Measurements from ENCODE around the gene TACR1. TPM values are rescaled to one million over a fixed set of nuclear protein-coding genes. Genes with fewer than 3 reads are reported as not detected.

Gene TACR1
- total and polyA plus RNA-seq, 2 donors (not counting 1 experiment from before 2014, with no cell fraction given) = 0.01 to 0.05 TPM

DNA sequence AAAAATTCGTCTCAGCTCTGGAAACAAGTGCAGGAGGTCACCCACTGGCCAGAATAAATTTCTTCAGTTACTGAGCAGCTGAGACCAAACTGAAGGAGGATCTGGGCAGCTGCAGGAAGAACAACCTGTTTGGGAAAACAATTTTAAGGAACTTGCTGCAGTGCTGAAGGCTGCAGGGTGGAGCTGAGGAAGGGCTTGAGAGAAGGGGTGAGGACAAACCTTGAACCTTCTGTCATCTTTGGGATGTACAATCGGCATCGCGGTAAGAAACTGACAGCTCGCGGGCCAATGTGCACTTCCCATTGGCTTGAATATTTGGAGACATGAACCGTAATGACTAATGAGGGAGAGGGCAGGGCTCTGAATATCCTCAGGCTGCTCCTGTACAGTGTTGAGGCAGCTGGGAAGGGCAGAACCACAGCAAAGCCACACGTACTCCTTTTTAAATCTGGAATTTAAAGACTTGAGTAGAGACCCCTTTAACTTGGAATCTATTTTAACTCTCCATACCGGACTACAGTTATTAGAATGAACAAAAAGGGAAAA lies 90.3 kb downstream of the TACR1 start:
- ATAC-seq (ENCODE audit: low read depth) (no peak), DNase-seq (no peak)
- H3K27ac Mint-ChIP-seq = no peak overlapping the region
- H3K27me3 ChIP-seq (replicated peaks in 1 of 4; ENCODE audit: control extremely low read depth in 1 of 4, control insufficient read depth in 3 of 4, insufficient read depth in 4 of 4, low read length in 3 of 4) = no peaks in the 10 kb centered on the region
- ChIA-PET POLR2A (no interaction called here), CTCF (no interaction called here)
- no peaks in the 10 kb centered on the region for H3K9me3 ChIP-seq (ENCODE audit: control extremely low read depth in 1 of 3, control insufficient read depth in 2 of 3, insufficient read depth in 1 of 3, low read length in 2 of 3)
- intact Hi-C loops (cut with micrococcal nuclease) = no loop called here
- no peak overlapping the region for H3K4me3 Mint-ChIP-seq
- no peaks in the 10 kb centered on the region for H4K20me1 ChIP-seq (ENCODE audit: control insufficient read depth, insufficient read depth, low read length, poor library complexity, severe bottlenecking)
- TF ChIP-seq CTCF (IDR thresholded peaks at IDR 0.05) = no peak
- no peak for TF ChIP-seq EZH2 (IDR thresholded peaks at IDR 0.05; ENCODE audit: borderline replicate concordance, insufficient read depth, low read depth, low read length, poor library complexity, severe bottlenecking)
- H3K9ac ChIP-seq (ENCODE audit: low read length) = no peak overlapping the region
- H3K27ac ChIP-seq (ENCODE audit: low read length in 2 of 2) = no peak overlapping the region
- no peaks in the 10 kb centered on the region for H3K9me3 Mint-ChIP-seq (ENCODE audit: insufficient read depth)
- H3K4me1 ChIP-seq (ENCODE audit: control insufficient read depth in 2 of 2, insufficient read depth in 2 of 2, low read length in 2 of 2) = no peaks in the 10 kb centered on the region
- no peaks in the 10 kb centered on the region for H3K36me3 ChIP-seq (replicated peaks in 1 of 2; ENCODE audit: control extremely low read depth in 1 of 2, control insufficient read depth in 1 of 2, extremely low read depth in 1 of 2, insufficient read depth in 2 of 2, low read length in 1 of 2)
- H3K4me1 Mint-ChIP-seq = no peaks in the 10 kb centered on the region
- H3K79me2 ChIP-seq (ENCODE audit: control insufficient read depth, insufficient read depth, low read length) = no peaks in the 10 kb centered on the region
- H3K27me3 Mint-ChIP-seq = no peaks in the 10 kb centered on the region
- WGBS (ENCODE audit: insufficient coverage) = 70% methylated on average over 7 of the region's 9 CpGs
- H3K4me2 ChIP-seq (replicated peaks; ENCODE audit: low read depth, low read length, poor library complexity, severe bottlenecking) = no peak overlapping the region
- H2AFZ ChIP-seq (ENCODE audit: insufficient read depth, low read depth, low read length, poor library complexity, severe bottlenecking) = no peak overlapping the region
- H3K4me3 ChIP-seq (ENCODE audit: control extremely low read depth in 1 of 5, extremely low read depth in 1 of 5, insufficient read depth in 1 of 5, low read depth in 2 of 5, low read length in 4 of 5) = no peak overlapping the region

- H3K4me3 ChIP-seq (ENCODE audit: control extremely low read depth in 1 of 5, extremely low read depth in 1 of 5, insufficient read depth in 1 of 5, low read depth in 2 of 5, low read length in 4 of 5) = no peak overlapping the region
- CTCF ChIA-PET = no interaction called here
- Mint-ChIP-seq H3K4me1 (no peaks in the 10 kb centered on the region), H3K27me3 (peaks cover 3% of the 10 kb centered on the region), H3K27ac (no peak overlapping the region), H3K4me3 (no peak overlapping the region), H3K9me3 (ENCODE audit: insufficient read depth) (peaks cover 3% of the 10 kb centered on the region)
- no peak overlapping the region for H3K4me2 ChIP-seq (replicated peaks; ENCODE audit: low read depth, low read length, poor library complexity, severe bottlenecking)
- H3K4me1 ChIP-seq (ENCODE audit: control insufficient read depth in 2 of 2, insufficient read depth in 2 of 2, low read length in 2 of 2) = no peaks in the 10 kb centered on the region
- H3K36me3 ChIP-seq (replicated peaks in 1 of 2; ENCODE audit: control extremely low read depth in 1 of 2, control insufficient read depth in 1 of 2, extremely low read depth in 1 of 2, insufficient read depth in 2 of 2, low read length in 1 of 2) = no peaks in the 10 kb centered on the region
- ATAC-seq (ENCODE audit: low read depth) = no peak
- POLR2A ChIA-PET = no interaction called here
- no peak overlapping the region for H3K27ac ChIP-seq (ENCODE audit: low read length in 2 of 2)
- TF ChIP-seq CTCF (IDR thresholded peaks at IDR 0.05) = no peak
- TF ChIP-seq EZH2 (IDR thresholded peaks at IDR 0.05; ENCODE audit: borderline replicate concordance, insufficient read depth, low read depth, low read length, poor library complexity, severe bottlenecking) = no peak
- H3K79me2 ChIP-seq (ENCODE audit: control insufficient read depth, insufficient read depth, low read length) = no peaks in the 10 kb centered on the region
- no peak for DNase-seq
- WGBS (ENCODE audit: insufficient coverage) = no CpG with 5 or more reads among the region's 4 CpGs
- H2AFZ ChIP-seq (ENCODE audit: insufficient read depth, low read depth, low read length, poor library complexity, severe bottlenecking) = no peak overlapping the region
- H4K20me1 ChIP-seq (ENCODE audit: control insufficient read depth, insufficient read depth, low read length, poor library complexity, severe bottlenecking) = no peaks in the 10 kb centered on the region
- no peaks in the 10 kb centered on the region for H3K27me3 ChIP-seq (replicated peaks in 1 of 4; ENCODE audit: control extremely low read depth in 1 of 4, control insufficient read depth in 3 of 4, insufficient read depth in 4 of 4, low read length in 3 of 4)
- intact Hi-C loops (cut with micrococcal nuclease) = no loop called here
- no peak overlapping the region for H3K9ac ChIP-seq (ENCODE audit: low read length)
- peaks cover 1 to 6% (median 3%) of the 10 kb centered on the region in 3 donors for H3K9me3 ChIP-seq (ENCODE audit: control extremely low read depth in 1 of 3, control insufficient read depth in 2 of 3, insufficient read depth in 1 of 3, low read length in 2 of 3)
Observed at GRCh38 chr2:75102011-75102410, 97.3 kb downstream of the TACR1 start.

Measured in B cell (primary cell).